ENCODE results near the gene HSDL1.
A peak's percentile ranks its signal among the peaks of the same experiment; 100 is the strongest.

The HSDL1 gene

DNA sequence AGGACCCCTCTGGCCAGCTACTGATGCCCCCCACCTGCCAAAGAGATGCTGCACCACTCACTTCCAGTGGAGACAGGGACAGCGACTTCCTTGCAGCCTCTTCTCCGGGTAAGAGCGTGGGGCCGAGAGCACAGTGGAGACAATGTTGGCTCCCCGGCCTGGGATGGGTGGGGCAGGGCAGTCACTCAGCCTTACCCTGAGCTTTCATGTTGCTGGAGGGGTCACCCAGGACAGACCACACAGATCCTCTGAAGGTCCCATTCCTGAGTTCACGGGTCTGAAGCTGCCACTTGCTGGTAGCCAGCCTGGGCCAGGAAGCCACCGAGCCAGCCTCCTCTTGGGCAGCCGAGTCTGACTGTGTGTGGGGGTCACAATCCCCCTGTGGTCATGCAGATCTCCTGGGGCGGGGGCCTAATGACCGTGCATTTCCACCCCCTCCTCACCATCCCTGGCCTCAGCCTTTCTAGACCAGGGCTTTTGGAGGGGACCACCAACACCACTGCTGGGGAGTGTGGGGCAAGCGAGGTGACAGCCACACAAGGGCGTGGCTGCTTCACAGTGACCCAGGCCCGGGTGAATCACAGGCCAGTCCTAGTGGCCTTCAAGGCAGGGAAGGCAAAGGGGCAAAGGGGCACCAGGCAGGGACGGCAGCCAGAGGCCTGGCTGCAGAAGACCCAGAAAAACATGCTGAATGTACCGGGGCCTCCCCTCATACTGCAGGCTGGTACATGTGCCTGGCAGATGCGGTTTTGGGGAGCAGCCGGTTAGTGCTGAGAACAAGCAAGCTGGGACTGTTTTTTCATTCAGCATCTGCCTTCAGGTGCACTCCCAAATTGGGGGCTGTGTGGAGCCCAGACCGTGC lies 31.4 kb upstream of the HSDL1 start:
- no peak for DNase-seq (ENCODE audit: low spot score)

DNA sequence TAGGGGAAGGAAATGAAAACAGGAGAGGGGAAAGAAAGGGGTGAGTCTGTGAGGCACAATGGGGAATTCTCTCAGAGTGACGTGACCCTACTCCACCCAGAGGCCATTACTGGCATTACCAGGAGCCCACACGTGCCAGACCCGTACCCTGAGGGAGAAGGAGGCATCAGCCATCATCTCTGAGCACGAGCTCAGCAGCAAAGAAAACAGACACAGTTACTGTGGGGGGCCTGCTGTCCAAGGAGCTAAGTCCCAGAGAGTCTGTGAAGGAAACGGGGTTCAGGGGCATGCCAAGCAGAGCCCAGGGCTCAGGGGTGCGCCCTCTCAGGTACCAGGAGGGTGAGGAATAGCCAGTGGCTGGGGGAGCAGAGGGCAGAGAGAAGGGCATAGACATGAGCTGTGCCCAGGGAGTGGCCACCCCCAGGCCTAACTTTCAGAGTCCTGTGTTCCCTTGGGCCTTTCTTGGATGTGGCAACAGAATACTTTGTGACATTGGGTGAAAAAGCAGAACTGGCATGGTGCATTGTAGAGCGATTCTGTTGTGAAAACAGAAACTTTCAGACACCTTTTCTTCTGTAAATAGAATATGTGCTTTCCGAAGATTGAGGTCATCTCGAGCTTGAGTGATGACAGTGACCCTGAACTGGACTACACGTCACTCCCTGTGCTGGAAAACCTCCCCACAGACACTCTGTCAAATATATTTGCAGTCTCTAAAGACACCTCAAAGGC lies 30.5 kb upstream of the HSDL1 start:
- DNase-seq (ENCODE audit: low spot score), result peak; percentile 70

DNA sequence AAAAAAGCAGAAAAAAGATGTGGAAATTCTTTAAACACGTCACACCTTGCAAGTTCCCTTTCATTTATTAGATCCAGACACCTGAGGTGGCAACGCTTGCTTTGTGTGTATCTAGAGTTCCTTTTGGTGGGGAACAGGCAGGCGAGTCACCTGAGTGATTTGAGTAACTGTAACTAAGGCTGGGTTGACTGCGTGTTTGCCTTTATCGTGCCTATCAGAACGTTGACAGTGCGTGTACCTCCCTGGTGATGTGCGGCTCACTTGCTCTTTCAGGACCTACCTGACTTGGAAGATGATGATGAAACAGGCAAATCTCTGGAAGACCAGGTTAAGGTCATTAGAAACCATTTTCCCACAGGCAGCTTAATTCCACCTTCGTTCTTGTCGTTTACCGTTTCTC lies 29.4 kb upstream of the HSDL1 start:
- DNase-seq (ENCODE audit: low spot score), result no peak

DNA sequence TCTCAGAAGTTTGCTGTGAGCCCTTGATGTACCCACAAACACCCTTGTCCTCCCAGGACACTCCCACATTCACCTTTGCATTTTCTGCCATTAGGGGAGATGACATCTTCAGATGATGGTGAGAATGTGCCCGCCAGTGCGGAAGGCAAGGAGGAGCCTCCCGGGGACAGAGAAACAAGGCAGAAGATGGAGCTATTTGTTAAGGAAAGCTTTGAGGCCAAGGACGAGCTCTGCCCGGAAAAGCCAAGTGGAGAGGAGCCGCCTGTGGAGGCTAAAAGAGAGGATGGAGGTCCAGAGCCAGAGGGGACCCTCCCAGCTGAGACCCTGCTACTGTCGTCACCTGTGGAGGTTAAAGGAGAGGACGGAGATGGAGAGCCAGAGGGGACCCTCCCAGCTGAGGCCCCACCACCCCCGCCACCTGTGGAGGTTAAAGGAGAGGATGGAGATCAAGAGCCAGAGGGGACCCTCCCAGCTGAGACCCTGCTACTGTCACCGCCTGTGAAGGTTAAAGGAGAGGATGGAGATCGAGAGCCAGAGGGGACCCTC lies 24.9 kb upstream of the HSDL1 start:
- DNase-seq (ENCODE audit: low spot score), result no peak

DNA sequence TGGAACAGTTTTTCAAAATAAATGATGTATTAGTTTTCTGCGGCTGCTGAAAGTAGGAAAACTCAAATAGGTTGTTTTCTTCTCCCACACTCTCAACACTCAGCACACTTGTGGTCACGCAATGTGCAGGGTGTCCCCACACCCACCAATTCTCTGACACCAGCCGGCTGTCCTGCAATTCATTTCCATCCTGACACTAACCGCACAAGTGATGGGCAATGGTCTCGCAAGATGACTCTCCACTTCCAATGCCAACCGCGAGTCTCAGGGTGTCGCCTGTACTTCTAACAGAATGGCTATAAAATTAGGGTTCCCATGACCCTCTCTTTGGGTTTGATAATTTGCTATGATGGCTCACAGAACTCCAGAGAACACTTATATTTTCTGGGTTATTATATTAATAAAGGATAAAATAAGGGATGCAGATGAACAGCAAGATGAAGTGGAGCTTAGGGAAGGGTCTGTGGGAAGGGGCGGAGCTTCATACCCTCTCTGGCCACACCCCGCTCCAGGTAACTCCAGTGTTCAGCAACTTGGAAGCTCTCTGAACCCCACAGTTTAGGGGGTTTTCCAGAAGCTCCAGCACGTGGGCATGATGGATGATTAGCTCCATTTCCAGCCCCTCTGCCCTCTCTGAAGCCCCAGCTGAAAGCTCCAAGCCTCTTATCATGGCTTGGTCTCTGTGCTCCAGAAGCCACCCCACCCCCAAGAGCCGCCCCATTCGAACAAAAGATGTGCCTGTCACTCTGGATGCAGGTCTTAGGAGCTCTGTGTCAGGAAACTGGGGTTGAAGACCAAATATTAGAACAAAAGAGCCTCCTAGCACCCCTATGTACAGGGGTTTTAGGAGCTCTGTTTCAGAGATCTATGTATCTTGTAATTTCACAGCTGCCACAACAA lies 22.1 kb upstream of the HSDL1 start:
- DNase-seq (ENCODE audit: low spot score), result no peak

DNA sequence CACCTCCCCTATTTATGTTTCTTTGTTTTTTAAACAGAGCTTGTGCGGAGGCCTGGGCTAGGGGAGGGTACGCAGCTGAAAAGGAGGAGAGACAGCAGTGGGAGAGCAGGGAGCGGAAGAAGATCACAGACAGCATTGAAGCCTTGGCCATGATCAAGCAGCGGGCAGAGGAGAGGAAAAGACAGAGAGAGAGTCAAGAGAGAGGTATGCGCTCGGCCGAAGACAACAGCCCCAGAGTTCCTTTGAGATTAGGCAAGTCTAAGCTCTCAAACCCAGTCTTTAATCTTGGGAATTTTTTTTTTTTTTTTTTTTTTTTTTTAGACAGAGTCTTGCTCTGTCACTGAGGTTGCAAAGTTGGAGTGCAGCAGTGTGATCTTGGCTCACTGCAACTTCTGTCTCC lies 20.8 kb upstream of the HSDL1 start:
- no peak for DNase-seq (ENCODE audit: low spot score)

DNA sequence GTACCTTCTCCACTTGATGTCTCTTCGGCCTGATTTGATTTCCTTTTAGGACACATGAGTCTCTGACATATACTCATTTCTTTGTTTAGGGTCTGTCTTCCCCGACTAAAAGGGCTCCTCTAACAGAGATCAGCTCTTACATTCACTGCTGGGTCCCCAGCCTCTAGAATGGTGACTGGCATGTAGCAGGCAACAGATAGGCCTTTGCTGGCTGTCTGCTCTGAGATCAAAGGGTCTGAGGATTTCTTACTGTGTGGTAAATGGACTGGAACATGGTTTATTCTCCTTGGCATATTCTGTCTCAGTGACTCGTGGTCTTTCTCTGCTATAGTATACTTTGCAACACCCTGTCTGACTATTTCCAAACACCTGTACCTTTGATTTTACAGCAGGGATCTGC lies 16.8 kb upstream of the HSDL1 start:
- DNase-seq (ENCODE audit: low spot score), result peak; percentile 52

DNA sequence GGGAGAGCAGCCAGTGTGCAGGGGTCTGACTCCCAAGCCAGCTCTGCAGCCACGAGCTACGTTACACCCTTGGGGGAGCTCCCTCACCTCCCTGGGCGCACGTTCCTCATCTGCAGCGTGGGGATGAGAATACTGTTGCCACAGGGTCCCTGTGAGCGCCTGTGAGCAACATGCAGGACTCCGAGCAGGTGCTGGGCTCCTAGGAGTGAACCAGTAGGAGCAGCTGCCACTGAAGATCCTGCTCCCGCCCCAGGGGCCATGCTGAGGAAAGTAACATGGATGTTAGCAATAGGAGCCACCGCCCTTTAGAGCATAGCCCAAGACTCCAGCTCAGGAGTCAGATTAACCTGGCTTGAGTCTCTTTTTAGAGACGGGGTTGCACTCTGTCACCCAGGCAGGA lies 16.1 kb upstream of the HSDL1 start:
- no peak for DNase-seq (ENCODE audit: low spot score)

DNA sequence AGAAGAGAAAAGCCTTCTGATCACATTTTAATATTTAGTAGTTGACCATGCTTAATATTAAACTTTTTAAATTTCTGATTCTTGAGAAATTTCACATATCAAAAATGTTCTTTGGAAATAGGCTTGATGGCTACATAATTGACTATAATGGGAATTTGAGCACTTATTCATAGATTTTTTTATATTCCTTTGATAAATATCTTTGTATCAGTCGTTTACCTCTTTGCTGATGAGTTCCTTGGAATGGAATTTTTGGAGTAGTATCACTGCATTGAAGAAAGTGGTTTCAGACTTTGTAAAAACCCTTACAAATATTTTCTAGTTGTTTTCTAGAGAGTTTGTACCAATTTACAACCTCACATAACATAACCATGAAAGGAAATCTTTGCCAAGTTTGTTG lies 14.8 kb upstream of the HSDL1 start:
- no peak for DNase-seq (ENCODE audit: low spot score)

DNA sequence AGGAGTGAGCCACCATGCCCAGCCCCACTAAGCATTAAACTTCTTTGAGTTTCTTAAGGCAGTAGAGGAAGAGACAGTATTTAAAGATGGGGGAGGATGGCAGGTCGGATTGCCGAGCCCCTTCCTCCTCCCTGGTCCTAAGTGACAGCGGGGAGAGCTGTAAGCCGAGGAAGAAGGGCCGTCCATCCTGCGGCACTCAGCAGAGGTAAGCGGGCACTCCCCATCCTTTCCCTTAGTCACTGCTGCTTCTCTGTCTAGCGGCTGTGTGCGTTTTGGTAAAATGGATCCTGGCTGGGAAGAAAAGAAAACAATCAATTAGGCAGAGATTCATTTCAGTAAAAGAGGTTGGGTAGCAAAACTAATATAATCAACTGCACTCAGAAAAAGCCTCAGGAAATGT lies 14.0 kb upstream of the HSDL1 start:
- DNase-seq (ENCODE audit: low spot score), result no peak

DNA sequence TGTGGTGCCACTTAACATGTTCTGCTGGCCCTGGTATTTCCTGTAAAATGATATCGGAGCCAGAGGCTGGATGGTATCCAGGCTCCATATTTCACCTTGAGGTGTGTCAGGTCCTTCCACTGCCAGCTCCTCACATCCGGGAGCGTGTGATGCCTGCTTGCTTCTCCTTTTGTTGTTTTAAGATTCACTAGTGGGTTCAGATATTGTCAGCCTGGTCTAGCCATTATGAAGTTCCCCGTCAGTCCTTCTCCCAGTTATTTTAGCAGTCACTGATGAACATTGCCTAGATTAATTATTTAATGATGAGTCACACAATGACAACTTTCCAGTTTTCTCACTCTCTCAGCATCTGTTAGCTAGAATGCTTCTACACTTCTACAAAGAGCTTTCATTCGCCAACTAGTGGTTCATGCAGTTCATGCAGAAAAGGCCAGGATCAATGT lies 11.4 kb upstream of the HSDL1 start:
- no peak for DNase-seq (ENCODE audit: low spot score)

DNA sequence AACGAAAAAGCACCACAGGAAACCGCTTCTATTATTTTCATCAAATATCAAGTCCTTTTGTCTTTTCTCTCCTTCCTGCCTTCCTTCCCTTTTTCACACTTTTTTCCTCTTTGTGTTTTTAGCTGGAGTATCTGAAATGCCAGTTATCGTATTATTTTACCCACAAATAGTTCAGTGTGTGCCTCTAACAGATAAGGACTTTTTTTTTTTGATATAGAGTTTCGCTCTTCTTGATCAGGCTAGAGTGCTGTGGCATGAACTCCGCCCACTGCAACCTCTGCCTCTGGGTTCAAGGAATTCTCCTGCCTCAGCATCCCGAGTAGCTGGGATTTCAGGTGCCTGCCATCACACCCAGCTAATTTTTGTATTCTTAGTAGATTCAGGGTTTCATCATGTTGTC lies 10.8 kb upstream of the HSDL1 start:
- DNase-seq (ENCODE audit: low spot score), result no peak

DNA sequence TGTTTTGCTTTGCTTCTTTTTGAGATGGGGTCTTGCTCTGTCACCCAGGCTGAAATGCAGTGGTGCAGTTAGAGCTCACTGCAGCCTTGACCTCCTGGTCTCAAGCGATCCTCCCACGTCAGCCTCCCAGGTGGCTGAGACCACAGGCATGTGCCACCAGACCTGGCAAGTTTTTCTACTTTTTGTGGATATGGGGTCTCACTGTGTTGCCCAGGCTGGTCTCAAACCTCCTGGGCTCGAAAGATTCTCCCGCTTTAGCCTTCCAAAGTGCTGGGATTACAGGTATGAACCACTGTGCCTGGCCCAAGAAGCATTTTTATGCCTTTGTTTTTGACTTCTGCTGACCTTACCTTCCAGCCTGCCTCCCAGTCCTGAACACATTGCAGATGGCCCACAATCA lies 10.2 kb upstream of the HSDL1 start:
- no peak for DNase-seq (ENCODE audit: low spot score)

DNA sequence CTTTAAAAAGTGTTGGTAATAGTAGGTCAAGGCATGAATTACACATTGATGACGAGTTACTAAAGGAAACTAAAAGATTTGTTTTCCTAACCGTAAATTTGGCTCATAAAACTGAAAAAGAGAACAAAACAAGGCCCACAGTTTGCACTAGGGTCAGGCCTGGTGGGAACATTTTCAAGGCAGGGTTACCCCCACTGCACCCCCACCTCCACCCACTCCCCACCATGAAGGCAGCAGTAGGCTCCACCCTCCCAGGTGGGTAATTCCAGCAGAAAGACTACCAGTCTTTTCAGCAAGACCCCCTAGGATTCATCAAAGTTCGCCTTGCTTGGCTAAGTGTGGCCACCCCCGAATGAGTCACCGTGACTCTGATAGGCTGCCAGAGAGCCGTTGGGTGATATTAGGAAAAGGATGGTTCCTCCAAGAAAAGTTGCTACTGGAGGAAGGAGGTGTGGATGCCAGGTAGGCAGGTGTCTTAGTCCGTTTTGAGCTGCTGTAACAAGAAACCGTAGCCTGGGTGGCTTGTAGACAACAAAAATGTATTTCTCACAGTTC lies 8.8 kb upstream of the HSDL1 start:
- DNase-seq (ENCODE audit: low spot score), result no peak

DNA sequence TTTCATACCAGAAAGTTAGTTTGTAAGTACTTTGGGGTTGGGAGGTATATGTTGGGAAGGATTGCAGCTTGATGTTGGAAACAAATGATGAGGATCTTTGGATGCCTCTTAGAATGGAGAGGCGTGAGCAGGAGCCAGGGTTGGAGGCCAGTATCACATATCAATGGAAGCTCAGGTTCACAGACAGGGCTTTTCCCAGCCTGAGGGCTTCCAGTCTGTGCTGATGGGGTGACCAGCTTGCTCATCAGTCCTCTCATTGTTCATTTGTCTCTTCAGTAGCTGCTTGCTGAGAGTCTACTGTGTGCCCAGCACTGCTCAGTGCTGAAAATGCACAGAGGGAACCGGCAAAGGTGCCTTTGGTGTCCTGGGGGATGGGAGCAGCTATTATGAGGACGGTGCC lies 5.9 kb upstream of the HSDL1 start:
- no peak for DNase-seq (ENCODE audit: low spot score)

DNA sequence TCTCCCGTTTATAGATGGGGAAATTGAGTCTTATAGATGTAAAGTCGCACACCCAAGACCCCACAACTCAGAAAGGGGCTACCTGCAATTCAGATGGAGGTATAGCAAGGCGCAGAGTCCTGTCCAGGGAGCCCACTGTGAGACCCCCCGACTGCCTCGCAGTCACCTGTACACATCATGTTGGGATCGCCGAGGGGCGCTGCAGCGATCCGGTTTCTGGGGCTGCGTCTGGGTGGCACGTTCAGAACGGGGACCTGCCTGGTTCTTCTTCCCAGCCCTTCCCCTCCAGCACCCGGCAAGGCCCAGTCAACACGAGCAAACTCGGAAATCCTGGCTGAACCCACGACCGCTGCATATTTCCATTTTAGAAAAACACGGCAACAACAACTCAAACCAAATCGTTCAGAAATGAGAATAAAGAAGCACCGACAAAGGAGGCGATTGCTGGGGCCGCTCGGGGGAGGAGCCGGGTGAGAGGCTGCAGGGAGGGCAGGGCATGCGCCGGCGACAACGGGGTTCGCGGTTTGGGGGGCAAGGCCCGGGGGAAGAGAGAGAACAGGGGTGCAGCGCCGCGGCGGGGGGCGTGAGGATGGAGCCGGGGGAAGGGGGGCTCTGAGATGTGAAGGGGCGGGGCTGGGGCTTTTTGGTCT lies 643 bp downstream of the HSDL1 start:
- DNase-seq (ENCODE audit: low spot score), result peak; percentile 42

DNA sequence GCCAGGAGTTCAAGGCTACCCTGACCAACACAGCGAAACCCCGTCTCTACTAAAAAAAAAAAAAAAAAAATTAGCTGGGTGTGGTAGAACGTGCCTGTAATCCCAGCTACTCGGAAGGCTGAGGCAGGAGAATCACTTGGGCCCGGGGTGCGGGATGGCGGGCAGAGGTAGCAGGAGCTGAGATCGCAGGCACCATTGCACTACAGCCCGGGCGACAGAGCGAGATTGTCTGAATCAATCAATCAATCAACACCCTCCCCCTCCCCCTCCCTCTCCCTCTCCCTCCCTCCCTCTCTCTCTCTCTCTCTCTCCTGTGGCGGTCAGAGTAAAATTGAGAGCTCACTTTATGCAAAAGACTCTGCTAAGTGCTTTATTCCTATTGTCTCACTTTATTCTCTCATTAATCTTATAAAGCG lies 1.2 kb downstream of the HSDL1 start:
- DNase-seq (ENCODE audit: low spot score), result no peak

DNA sequence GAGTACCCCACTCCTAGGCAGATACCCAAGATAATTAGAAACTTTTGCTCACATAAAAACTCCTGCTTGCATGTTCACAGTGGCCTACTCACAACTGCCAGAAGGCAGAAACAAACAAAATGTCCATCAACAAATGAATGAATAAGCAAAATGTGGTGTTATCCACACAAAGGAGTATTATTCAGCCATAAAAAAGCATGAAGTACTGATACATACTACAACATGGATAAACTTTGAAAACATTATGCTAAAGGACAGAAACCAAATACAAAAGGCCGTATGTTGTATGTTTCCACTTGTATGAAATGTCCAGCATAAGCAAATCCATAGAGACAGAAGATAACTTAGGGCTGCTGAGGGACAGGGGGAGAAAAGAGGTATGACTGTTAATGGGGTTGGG lies 1.9 kb downstream of the HSDL1 start:
- DNase-seq (ENCODE audit: low spot score), result no peak

DNA sequence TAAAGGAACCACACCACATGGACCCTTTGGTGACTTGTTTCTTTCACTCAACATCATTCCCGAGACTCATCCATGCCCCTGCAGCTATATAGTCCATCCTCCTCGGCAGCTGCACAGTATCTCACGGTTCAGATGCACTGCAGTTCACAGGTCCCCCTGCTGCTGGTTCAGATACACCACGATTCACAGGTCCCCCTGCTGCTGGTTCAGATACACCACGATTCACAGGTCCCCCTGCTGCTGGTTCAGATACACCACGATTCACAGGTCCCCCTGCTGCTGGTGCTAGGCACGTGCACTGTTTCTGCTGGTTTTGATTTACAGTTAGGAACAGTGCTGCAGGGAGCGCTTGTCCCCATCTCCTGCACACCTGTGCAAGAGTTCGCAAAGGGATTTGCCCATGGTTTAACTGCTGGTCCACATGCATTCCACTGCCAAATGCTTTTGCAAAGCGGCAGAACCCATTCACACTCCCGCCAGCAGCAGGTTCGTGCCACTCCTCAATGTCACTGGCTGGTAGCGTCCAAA lies 3.8 kb downstream of the HSDL1 start:
- DNase-seq (ENCODE audit: low spot score), result peak; percentile 55

DNA sequence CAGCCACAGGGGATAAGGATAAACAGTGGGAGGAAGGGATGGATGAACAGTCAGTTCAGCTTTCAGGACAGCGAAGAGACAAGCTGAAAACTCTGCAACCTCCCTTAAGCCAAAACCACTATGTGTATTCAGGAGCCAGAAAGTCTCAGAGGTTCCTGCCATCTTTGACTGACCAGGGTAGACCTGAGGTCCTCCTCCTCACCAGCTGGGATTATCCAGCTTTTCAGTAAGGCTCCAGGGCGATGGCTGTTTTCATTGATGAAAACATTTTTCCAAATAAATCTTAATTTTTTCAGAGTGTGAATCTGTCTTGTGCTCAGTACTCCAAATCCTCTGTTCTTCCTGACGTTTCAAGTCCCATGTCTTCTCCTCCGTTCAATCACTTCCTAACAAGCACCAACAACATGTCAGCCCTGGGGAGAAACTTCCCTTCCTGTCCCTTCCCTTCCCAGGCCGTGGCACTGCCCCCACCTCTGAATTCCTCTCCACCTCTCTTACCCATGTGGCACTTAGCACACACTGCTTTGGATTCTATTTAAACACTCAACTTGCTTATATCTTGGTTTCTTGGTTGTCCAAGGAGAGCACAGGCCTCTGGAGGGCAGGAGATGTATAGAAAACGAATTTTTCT lies 5.2 kb downstream of the HSDL1 start:
- peak; percentile 17 for DNase-seq (ENCODE audit: low spot score)

All from SW480 (cell line).